Activated CD8-positive, alpha-beta memory T cell treated with anti-CD3 and anti-CD28 coated beads, Interleukin-2, amount 50 U/mL, for 24 hours (primary cell): ENCODE results near the gene SLC22A13.
"Not testable (repeated sequence)": the region's sequence is repeated elsewhere in the genome, so short reads cannot be mapped to it uniquely, and the experiment has no call there.

Source experiments
- DNase-seq: peaks from one replicate; pipeline ENCODE4 v3.0.0-alpha.2; 2020; ENCODE audit errors: extremely low read depth

SLC22A13 gene

GRCh38 chr3:38297947-38298711 lies 32.5 kb downstream of the SLC22A13 start:
- no peak for DNase-seq

- no peak for DNase-seq
Observed at GRCh38 chr3:38306941-38307340, 41.3 kb downstream of the SLC22A13 start.

GRCh38 chr3:38307599-38307998 lies 42.0 kb downstream of the SLC22A13 start:
- no peak for DNase-seq

- DNase-seq = no peak
Observed at GRCh38 chr3:38308456-38308855, 42.8 kb downstream of the SLC22A13 start.

DNA sequence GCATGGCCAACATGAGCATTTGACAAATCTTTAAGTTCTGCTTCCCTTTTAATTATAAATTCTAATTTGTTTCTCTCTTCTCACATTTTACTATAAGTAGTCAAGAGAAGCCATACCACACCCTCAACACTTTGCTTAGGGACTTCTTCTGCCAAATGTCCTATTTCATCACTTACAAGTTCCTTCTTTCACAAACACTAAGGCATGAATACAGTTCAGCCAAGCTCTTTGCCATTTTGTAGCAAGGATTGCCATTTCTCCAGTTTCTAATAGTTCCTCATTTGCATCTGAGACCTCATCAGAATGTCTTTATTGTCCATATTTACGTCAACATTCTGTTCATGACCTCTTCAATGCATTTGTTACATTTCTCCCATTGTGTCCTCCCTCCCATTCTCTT lies 45.9 kb downstream of the SLC22A13 start:
- no peak for DNase-seq

GRCh38 chr3:38311941-38312340 lies 46.3 kb downstream of the SLC22A13 start:
- no peak for DNase-seq

- DNase-seq = no peak
Observed at GRCh38 chr3:38312356-38312755, 46.7 kb downstream of the SLC22A13 start.

DNA sequence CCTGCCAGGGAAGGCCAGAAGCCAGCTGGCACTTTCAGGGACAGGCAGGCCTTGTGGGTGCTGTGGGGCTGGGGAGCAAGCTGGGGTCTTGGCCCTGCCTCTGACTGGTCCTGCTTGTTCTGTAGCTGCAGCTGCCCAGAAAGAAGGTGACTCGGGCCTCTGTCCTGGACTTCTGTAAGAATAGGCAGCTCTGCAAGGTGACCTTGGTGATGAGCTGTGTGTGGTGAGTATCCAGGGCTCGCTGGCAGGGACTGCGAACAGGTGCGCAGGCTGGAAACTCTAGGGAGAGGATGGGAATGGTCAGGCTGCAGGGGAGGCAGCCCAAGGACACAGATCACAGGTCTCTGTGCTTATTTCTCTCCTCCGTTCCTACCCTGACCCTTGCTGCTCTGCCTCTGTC lies 47.7 kb downstream of the SLC22A13 start:
- no peak for DNase-seq

- DNase-seq = no peak
Observed at GRCh38 chr3:38313695-38314094, 48.1 kb downstream of the SLC22A13 start.

DNA sequence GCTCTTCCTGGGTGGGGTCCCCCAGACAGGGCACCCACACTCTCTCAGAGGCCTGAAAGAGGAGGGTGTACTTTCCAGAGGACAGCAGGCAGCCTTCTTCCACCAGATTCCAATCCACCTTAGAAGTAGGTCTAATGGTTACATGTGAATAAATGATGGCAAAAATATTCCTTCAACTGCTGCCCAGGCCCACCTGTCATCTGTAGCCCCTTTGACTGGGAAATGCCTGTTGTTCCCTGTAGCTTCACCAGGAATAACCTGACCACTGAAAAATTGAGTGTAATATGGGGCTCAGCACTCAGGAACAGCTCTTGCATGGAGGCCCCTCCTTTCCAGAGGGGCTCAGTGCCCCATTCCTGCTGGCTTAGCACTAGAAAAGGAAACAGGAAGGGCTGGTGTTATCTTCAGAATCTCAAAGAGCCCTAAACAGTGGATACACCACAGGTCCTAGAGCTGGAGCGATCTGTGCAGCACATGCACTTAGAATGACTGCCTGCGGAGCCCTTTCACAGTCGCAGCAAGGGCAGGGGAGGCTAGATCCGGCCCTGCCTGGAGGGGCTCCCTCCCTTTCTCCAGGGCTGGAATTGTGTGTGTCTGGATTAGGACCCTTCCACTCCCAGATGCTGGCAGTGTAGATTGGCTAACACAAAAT lies 48.6 kb downstream of the SLC22A13 start:
- DNase-seq = no peak

GRCh38 chr3:38314764-38315487 lies 49.3 kb downstream of the SLC22A13 start:
- no peak for DNase-seq

- no peak for DNase-seq
Observed at GRCh38 chr3:38315488-38316230, 50.0 kb downstream of the SLC22A13 start.

- DNase-seq = no peak
Observed at GRCh38 chr3:38316356-38317191, 51.0 kb downstream of the SLC22A13 start.

DNA sequence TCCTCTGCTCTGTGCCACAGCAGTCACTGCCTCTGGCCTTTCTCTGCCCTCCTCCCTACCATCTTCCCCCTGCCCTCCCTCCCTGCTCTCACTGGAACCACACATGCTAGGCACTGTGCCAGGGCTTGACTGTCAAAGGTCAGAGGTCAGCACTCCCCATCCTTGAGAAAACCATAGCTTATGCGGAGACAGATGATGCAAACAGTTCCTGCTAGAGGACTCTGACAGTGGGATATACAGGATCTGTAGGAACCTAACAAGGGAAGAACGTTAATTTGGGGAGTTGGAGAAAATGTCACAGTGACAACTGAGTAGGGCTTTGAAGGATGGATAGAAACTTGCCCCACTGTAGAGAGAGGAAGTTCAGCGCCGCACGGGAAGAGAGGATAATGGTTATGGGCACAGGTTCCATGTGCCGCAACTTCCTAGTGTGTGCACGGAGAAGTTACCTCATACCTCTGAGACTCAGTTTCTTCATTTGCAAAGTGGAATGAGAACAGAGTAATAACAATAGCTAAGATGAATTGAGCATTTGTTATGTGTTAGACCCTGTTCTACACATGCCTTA lies 51.7 kb downstream of the SLC22A13 start:
- no peak for DNase-seq

DNA sequence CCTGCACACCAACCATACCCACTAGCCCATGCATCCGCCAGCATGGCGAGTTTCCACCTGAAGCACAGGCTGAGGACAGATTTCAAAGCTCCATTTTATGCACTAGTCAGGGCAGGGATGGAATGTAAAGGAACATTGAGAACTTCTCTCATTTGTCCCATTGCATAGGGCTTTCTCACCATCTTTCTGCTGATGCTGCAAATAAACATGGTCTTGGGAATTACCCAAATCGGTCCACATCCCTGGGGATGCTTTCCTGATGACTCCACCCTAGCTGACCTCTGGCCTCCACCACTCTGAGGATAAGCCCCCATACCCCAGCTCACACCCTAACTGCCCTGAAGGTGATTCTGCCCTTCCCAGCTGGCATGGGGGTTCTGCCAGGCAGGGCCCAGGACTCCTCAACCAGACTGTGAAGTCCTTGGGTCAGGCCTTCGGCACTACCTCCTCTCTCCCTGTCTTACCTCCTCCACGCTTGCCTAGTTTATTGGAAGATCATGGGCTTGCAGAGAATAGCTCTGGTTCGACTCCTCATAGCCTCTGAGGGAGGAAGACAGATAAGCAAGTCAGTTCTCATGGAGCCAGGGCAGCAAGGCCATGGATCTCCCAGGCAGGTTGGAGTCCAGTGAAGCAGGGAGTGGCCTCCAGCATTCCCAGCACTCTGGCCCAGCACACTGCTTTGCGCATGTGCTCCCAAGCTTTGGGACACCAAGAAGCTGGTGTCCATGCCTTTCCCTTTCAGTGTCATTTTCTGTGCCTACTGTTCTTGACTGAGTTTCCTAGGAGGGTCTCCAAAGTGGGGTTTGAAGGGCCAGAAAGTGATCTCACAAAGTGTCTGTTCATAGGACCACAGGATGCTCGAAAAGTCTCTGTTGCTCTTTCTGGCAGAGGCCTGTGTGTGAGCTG lies 53.4 kb downstream of the SLC22A13 start:
- no peak for DNase-seq

- not testable (repeated sequence) for DNase-seq
Observed at GRCh38 chr3:38320638-38321037, 55.0 kb downstream of the SLC22A13 start.

GRCh38 chr3:38323060-38323459 lies 57.4 kb downstream of the SLC22A13 start:
- DNase-seq = no peak

- DNase-seq = no peak
Observed at GRCh38 chr3:38325256-38325655, 59.6 kb downstream of the SLC22A13 start.

- no peak for DNase-seq
Observed at GRCh38 chr3:38327335-38328009, 61.9 kb downstream of the SLC22A13 start.
